Urothelium cell line (cell line): ENCODE results near the gene ADAM17.
"Not testable (repeated sequence)": the region's sequence is repeated elsewhere in the genome, so short reads cannot be mapped to it uniquely, and the experiment has no call there.

Source experiments
- DNase-seq: peaks from one replicate; pipeline ENCODE4 v3.0.0; 2011; ENCODE audit warnings: low spot score, mixed read lengths
- FAIRE-seq: peaks from 2 replicates; lab custom pipeline; 2011; peaks lifted over from hg19 to GRCh38; lab: Jason Lieb, UNC

The ADAM17 gene

GRCh38 chr2:9570182-9571060 lies 14.8 kb upstream of the ADAM17 start:
- no peak for FAIRE-seq
- no peak for DNase-seq

GRCh38 chr2:9565436-9566153 lies 10.0 kb upstream of the ADAM17 start:
- no peak for FAIRE-seq
- peak; percentile 74 for DNase-seq

- DNase-seq, result no peak
- FAIRE-seq, result no peak
Observed at GRCh38 chr2:9560628-9561027, 5.0 kb upstream of the ADAM17 start.

GRCh38 chr2:9558948-9559381 lies 3.3 kb upstream of the ADAM17 start:
- DNase-seq (no peak), FAIRE-seq (no peak)

GRCh38 chr2:9556121-9556743 lies 602 bp upstream of the ADAM17 start:
- no peak for DNase-seq
- FAIRE-seq, result no peak

GRCh38 chr2:9554921-9555296 lies 721 bp downstream of the ADAM17 start:
- FAIRE-seq, result no peak
- no peak for DNase-seq

GRCh38 chr2:9552219-9553178 lies 3.1 kb downstream of the ADAM17 start:
- DNase-seq (no peak), FAIRE-seq (no peak)

- not testable (repeated sequence) for DNase-seq
Observed at GRCh38 chr2:9550859-9551391, 4.7 kb downstream of the ADAM17 start.

GRCh38 chr2:9549420-9549819 lies 6.2 kb downstream of the ADAM17 start:
- no peak for FAIRE-seq
- DNase-seq, result no peak

More at GRCh38 chr2:9550859-9551391, 4.7 kb downstream of the ADAM17 start:
- FAIRE-seq, result not testable (repeated sequence)

GRCh38 chr2:9548506-9548905 lies 7.1 kb downstream of the ADAM17 start:
- FAIRE-seq, result no peak

GRCh38 chr2:9547262-9547991 lies 8.2 kb downstream of the ADAM17 start:
- DNase-seq (no peak), FAIRE-seq (no peak)

More at GRCh38 chr2:9548506-9548905, 7.1 kb downstream of the ADAM17 start:
- DNase-seq, result no peak

- DNase-seq, result no peak
- FAIRE-seq, result no peak
Observed at GRCh38 chr2:9545502-9545901, 10.1 kb downstream of the ADAM17 start.

- FAIRE-seq, result no peak
- DNase-seq, result no peak
Observed at GRCh38 chr2:9543557-9543956, 12.1 kb downstream of the ADAM17 start.

- no peak for FAIRE-seq
Observed at GRCh38 chr2:9539531-9539930, 16.1 kb downstream of the ADAM17 start.

GRCh38 chr2:9538000-9538507 lies 17.6 kb downstream of the ADAM17 start:
- FAIRE-seq (no peak), DNase-seq (peak; percentile 8)

More at GRCh38 chr2:9539531-9539930, 16.1 kb downstream of the ADAM17 start:
- no peak for DNase-seq

- no peak for DNase-seq
Observed at GRCh38 chr2:9536504-9536903, 19.1 kb downstream of the ADAM17 start.

GRCh38 chr2:9535177-9535576 lies 20.5 kb downstream of the ADAM17 start:
- DNase-seq, result no peak
- FAIRE-seq, result no peak

More at GRCh38 chr2:9536504-9536903, 19.1 kb downstream of the ADAM17 start:
- FAIRE-seq, result no peak

GRCh38 chr2:9533663-9534062 lies 22.0 kb downstream of the ADAM17 start:
- no peak for FAIRE-seq
- no peak for DNase-seq

GRCh38 chr2:9532421-9532820 lies 23.2 kb downstream of the ADAM17 start:
- FAIRE-seq, result no peak
- no peak for DNase-seq
